Adrenal gland (tissue), 12 donors: ENCODE measurements around the gene TTYH2. TPM values are rescaled to one million over a fixed set of nuclear protein-coding genes. Genes with fewer than 3 reads are reported as not detected.

Experiments used
- DNase-seq, 7 donors: peaks; one replicate each; pipeline ENCODE4 v3.0.0-alpha.2; 2019 to 2020
- H3K27ac ChIP-seq, 5 donors: fragments of 200-600 bp; sonication (generic) in 4 of 5; 1 replicate in 3 of 5; 2 replicates in 2 of 5; pipeline versions ENCODE4 v1.5.1 to v1.8.0; 2016 to 2020; ENCODE audit warnings: mild to moderate bottlenecking in 1 of 5
- H3K27me3 ChIP-seq: fragments of 200-600 bp; 2 replicates; pipeline ENCODE4 v1.8.0; 2021
- H3K36me3 ChIP-seq, 2 donors: fragments of 200-600 bp; replicated peaks in 1 of 2; 1 replicate in 1 of 2; 2 replicates in 1 of 2; pipeline versions ENCODE4 v1.5.1 to v1.8.0; 2018 to 2022
- H3K4me1 ChIP-seq, 2 donors: fragments of 200-600 bp; replicated peaks in 1 of 2; 1 replicate in 1 of 2; 2 replicates in 1 of 2; pipeline versions ENCODE4 v1.5.1 to v1.8.0; 2018 to 2021
- H3K4me3 ChIP-seq, 4 donors: fragments of 200-600 bp; sonication (generic) in 3 of 4; one replicate each; pipeline ENCODE4 v1.5.1; 2016 to 2018
- H3K9me3 ChIP-seq, 3 donors: fragments of 200-600 bp; sonication (generic) in 1 of 3; replicated peaks in 1 of 3; 1 replicate in 2 of 3; 2 replicates in 1 of 3; pipeline versions ENCODE4 v1.5.1 to v1.8.0; 2016 to 2021
- POLR2A ChIP-seq, 2 donors: fragments of 450-650 bp; IDR thresholded peaks; one replicate each; pipeline ENCODE4 v1.6.1; 2017; ENCODE audit warnings: antibody characterized with exemption in 2 of 2, mild to moderate bottlenecking in 2 of 2, moderate library complexity in 1 of 2
- WGBS, 4 donors: extraction: QIAGEN DNeasy Blood & Tissue Kit in 2 of 4; methylation state at CpG; one replicate each; pipeline versions ENCODE4 v1.1.5 to v1.1.7; 2013 to 2017; 5-methylcytosine and 5-hydroxymethylcytosine counted together
- intact Hi-C, 2 donors: fragments of 100-400 bp; cut with DNase I; formaldehyde crosslinking; loops; one replicate each; pipeline versions ENCODE4 v1.14.1 to v1.15.0; 2022 to 2023
- polyA plus RNA-seq, 3 donors: library from polyadenylated mRNA; stranded (reverse); fragments of 200-250 nt in 2 of 3; fragments of 350-450 nt in 1 of 3; fragmentation: Illumina TruSeq in 1 of 3; extraction: RNeasy Lipid Tissue Mini Kit (QIAGEN cat#74804) in 1 of 3; gene quantifications; one replicate each; pipeline ENCODE4 v1.2.3, GENCODE V29; 2013 to 2014
- total RNA-seq, 9 donors: library from RNA; depleted of rRNA in 4 of 9; stranded (reverse); fragments of >200 nt in 4 of 9; fragments of 120-200 nt in 1 of 9; fragmentation: NEBNext Ultra II Directional in 1 of 9; extraction: Animal tissue kit (Norgen Biotek cat#: 25700) in 1 of 9; gene quantifications; one replicate each; pipeline versions ENCODE4 v1.1.0 to v1.2.4, GENCODE V29; 2013 to 2023
- TF ChIP-seq, protein P1 (sequence below), 6 experiments: fragments of 450-650 bp in 4 of 6; fragments of 200-600 bp in 2 of 6; sonication (generic) in 1 of 6; IDR thresholded peaks; 1 replicate in 5 of 6; 2 replicates in 1 of 6; pipeline versions ENCODE4 v1.5.1 to v1.8.0; 2016 to 2021; ENCODE audit warnings: antibody characterized with exemption in 6 of 6, mild to moderate bottlenecking in 2 of 6, moderate library complexity in 1 of 6
- donor health status: healthy with polysubstance abuse.
- donor health status: Bipolar disorder and iron deficiency.
- donor health status: DM: yes; HTN: yes; CAD: no.
- donor health status: DM: no; HTN: no; CAD: no.
- donor health status: DM: no; HTN: no; CAD: no.
- donor health status: DM: yes; HTN: yes; CAD: no.

TTYH2 gene
- total and polyA plus RNA-seq, 12 donors, result 2.9 to 40.5 (median 7.8) TPM

DNA sequence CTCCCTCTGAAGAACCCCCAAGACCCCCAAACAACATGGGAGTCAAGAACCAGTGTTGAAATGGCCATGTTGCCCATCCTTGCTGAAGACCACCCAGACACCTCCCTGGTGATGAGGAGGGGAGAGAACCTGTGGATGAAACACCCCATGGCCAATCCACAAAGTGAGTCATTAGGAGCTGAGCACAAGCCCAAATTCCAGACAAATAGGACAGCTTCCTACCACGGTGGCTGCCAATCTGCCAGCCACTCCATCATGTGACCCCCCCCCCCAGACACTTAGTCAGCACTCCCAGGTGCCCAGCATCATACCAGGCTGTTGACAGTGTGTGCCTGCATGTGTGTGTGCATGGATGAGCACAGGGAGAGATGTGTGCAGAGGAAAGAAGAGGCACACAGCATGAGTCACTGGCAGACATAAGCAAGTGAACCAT lies 36.3 kb upstream of the TTYH2 start:
- no peak for TF ChIP-seq POLR2A (IDR thresholded peaks at IDR 0.05)
- TF ChIP-seq, protein P1, sequence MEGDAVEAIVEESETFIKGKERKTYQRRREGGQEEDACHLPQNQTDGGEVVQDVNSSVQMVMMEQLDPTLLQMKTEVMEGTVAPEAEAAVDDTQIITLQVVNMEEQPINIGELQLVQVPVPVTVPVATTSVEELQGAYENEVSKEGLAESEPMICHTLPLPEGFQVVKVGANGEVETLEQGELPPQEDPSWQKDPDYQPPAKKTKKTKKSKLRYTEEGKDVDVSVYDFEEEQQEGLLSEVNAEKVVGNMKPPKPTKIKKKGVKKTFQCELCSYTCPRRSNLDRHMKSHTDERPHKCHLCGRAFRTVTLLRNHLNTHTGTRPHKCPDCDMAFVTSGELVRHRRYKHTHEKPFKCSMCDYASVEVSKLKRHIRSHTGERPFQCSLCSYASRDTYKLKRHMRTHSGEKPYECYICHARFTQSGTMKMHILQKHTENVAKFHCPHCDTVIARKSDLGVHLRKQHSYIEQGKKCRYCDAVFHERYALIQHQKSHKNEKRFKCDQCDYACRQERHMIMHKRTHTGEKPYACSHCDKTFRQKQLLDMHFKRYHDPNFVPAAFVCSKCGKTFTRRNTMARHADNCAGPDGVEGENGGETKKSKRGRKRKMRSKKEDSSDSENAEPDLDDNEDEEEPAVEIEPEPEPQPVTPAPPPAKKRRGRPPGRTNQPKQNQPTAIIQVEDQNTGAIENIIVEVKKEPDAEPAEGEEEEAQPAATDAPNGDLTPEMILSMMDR (IDR thresholded peaks at IDR 0.05), result no peak
- H3K9me3 ChIP-seq, result no peaks in the 10 kb centered on the region
- no peaks in the 10 kb centered on the region for H3K36me3 ChIP-seq
- intact Hi-C loops, result loop anchor here (5.0 to 10.0 kb wide), 2 partner anchors 742 to 745 kb away; no protein-coding TSS in a partner anchor
- DNase-seq, result no peak
- H3K27ac ChIP-seq, result no peak overlapping the region
- 0 to 17% (median 3%) methylated on average over 1 of the region's 1 CpG for WGBS, 4 donors
- no peak overlapping the region for H3K4me3 ChIP-seq
- H3K4me1 ChIP-seq, result no peaks in the 10 kb centered on the region
- no peaks in the 10 kb centered on the region for H3K27me3 ChIP-seq

DNA sequence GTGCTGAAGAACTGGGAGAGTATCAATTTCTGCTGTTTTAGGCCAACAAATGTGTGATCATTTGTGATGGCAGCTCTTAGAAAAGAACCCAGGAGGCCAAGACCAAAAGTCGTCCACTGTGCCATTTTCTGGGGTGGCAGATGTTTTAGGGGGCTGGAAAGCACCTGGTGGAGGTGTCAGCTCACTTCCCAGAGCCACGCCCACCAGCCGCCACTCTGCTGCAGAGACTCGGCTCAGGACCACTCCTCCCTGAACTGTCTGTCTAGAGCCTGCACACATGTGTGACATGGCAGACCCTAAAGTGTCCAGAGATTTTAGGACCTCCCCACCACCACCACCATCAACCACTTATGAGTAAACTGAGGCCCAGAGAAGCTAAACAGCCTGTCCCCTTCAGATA lies 33.8 kb upstream of the TTYH2 start:
- TF ChIP-seq POLR2A (IDR thresholded peaks at IDR 0.05), result no peak
- TF ChIP-seq, protein P1 (IDR thresholded peaks at IDR 0.05), result no peak

DNA sequence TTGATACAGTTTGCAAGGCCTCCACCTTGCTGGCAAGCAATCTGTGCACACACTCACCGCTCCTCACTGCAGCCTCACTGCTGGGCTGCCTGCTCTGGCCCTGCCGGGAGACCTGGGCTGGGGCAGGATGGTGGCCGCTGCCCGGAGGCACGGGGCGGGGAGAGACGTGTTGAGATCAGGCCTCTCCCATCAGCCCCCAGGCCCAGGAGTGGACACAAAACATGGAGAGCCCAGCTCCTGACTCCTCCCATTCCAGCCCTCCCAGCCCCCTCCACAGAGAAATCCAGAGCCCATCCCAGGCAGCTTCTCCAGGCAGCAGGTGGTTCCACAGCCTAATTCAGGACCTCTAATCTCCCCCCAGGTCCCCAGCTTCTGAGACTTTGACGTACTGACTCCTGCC lies 33.0 kb upstream of the TTYH2 start:
- no peak overlapping the region for H3K4me3 ChIP-seq
- intact Hi-C loops, result no loop called here
- no peaks in the 10 kb centered on the region for H3K4me1 ChIP-seq
- H3K9me3 ChIP-seq, result no peaks in the 10 kb centered on the region
- 52 to 76% (median 63%) methylated on average over 8 of the region's 8 CpGs for WGBS, 4 donors
- no peak for TF ChIP-seq POLR2A (IDR thresholded peaks at IDR 0.05)
- TF ChIP-seq, protein P1 (IDR thresholded peaks at IDR 0.05), result no peak
- no peak for DNase-seq
- no peak overlapping the region for H3K27ac ChIP-seq
- no peaks in the 10 kb centered on the region for H3K36me3 ChIP-seq
- H3K27me3 ChIP-seq, result no peaks in the 10 kb centered on the region

More for the DNA sequence above, 33.8 kb upstream of the TTYH2 start:
- no peak for DNase-seq
- H3K36me3 ChIP-seq, result no peaks in the 10 kb centered on the region
- H3K27ac ChIP-seq, result no peak overlapping the region
- H3K27me3 ChIP-seq, result no peaks in the 10 kb centered on the region
- H3K4me3 ChIP-seq, result no peak overlapping the region
- H3K4me1 ChIP-seq, result no peaks in the 10 kb centered on the region
- no peaks in the 10 kb centered on the region for H3K9me3 ChIP-seq
- WGBS, 4 donors, result 60 to 76% (median 64%) methylated on average over 1 to 4 of the region's 4 CpGs
- intact Hi-C loops, result loop anchor here (5.0 to 10.0 kb wide), 2 partner anchors 745 to 747 kb away; no protein-coding TSS in a partner anchor

DNA sequence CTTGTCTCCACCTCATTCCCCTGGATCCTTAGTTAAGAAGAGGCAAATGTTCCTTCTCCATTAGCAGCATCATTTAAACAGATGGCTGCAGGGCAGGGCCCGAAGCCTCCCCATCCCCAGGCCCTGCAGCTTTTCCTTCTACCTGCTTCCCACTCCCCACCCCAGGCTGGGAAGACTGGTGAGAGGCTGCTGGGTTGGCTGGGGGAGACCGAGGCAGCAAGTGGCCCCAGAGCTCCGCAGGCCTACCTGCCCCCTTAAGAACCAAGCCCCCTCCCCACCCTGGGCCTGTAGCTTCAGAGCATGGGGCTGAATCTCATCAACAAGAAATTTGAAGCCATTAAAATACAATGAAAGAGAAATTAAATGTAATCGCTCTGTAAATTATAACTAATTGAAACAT lies 32.0 kb upstream of the TTYH2 start:
- no peak overlapping the region for H3K4me3 ChIP-seq
- intact Hi-C loops, result no loop called here
- TF ChIP-seq, protein P1 (IDR thresholded peaks at IDR 0.05), result no peak
- TF ChIP-seq POLR2A (IDR thresholded peaks at IDR 0.05), result no peak
- WGBS, 4 donors, result 73 to 91% (median 85%) methylated on average over 4 of the region's 4 CpGs
- no peaks in the 10 kb centered on the region for H3K9me3 ChIP-seq
- no peak overlapping the region for H3K27ac ChIP-seq
- H3K4me1 ChIP-seq, result no peaks in the 10 kb centered on the region
- no peaks in the 10 kb centered on the region for H3K27me3 ChIP-seq
- DNase-seq, result no peak
- no peaks in the 10 kb centered on the region for H3K36me3 ChIP-seq
